Daoy (cell line): ENCODE measurements around the gene PRPF38B. TPM values are rescaled to one million over a fixed set of nuclear protein-coding genes. Genes with fewer than 3 reads are reported as not detected.
"Not testable (repeated sequence)": the region's sequence is repeated elsewhere in the genome, so short reads cannot be mapped to it uniquely, and the experiment has no call there.

ENCODE experiments used
- DNase-seq: peaks from one replicate; pipeline ENCODE4 v3.0.0-alpha.2; 2015; ENCODE audit warnings: low read depth
- total RNA-seq: library from RNA; depleted of rRNA; stranded (reverse); fragments of >200 nt; shearing (Covaris generic); gene quantifications from 2 replicates; pipeline ENCODE4 v1.2.3, GENCODE V29; 2014

PRPF38B gene
- total RNA-seq, 1 experiment from 2014 or later: 23.8 TPM

GRCh38 chr1:108679586-108680213 is 12.4 kb upstream of the PRPF38B start:
- DNase-seq: no peak

GRCh38 chr1:108681701-108682100 is 10.4 kb upstream of the PRPF38B start:
- DNase-seq: not testable (repeated sequence)

GRCh38 chr1:108685529-108685928 is 6.6 kb upstream of the PRPF38B start:
- DNase-seq: no peak

GRCh38 chr1:108686614-108687313 is 5.3 kb upstream of the PRPF38B start:
- DNase-seq: no peak

- DNase-seq: no peak
Measured at GRCh38 chr1:108691128-108691941, 775 bp upstream of the PRPF38B start.

GRCh38 chr1:108692724-108693655 is 880 bp downstream of the PRPF38B start:
- DNase-seq: peak; percentile 47

GRCh38 chr1:108695535-108695934 is 3.4 kb downstream of the PRPF38B start:
- DNase-seq: no peak

- DNase-seq: no peak
Measured at GRCh38 chr1:108699375-108700332, 7.5 kb downstream of the PRPF38B start.

- DNase-seq: no peak
Measured at GRCh38 chr1:108701176-108701849, 9.2 kb downstream of the PRPF38B start.

GRCh38 chr1:108702109-108702508 is 10.0 kb downstream of the PRPF38B start:
- DNase-seq: not testable (repeated sequence)

GRCh38 chr1:108703939-108704338 is 11.8 kb downstream of the PRPF38B start:
- DNase-seq: no peak

GRCh38 chr1:108704496-108704895 is 12.4 kb downstream of the PRPF38B start:
- peak; percentile 77 for DNase-seq

GRCh38 chr1:108706643-108707042 is 14.5 kb downstream of the PRPF38B start:
- no peak for DNase-seq

GRCh38 chr1:108708691-108709660 is 16.9 kb downstream of the PRPF38B start:
- peak; percentile 39 for DNase-seq

GRCh38 chr1:108712606-108713150 is 20.6 kb downstream of the PRPF38B start, which contains the start of gene FNDC7:
FNDC7 (plus strand) TSS chr1:108712908; CDS start chr1:108712934, 26 bp downstream.
- peak; percentile 43 for DNase-seq

- no peak for DNase-seq
Measured at GRCh38 chr1:108715932-108716331, 23.8 kb downstream of the PRPF38B start.

GRCh38 chr1:108716437-108717230 is 24.5 kb downstream of the PRPF38B start:
- DNase-seq: no peak
